GM18951 (cell line): ENCODE results near the gene ZFPM1.

Experiments
- POLR2A ChIP-seq: IDR thresholded peaks from 4 replicates; pipeline ENCODE4 v1.6.1; 2011; ENCODE audit warnings: mild to moderate bottlenecking; ENCODE audit not compliant: insufficient read length, insufficient read depth; ENCODE audit errors: extremely low read depth
- in situ Hi-C: fragments of 300-500 bp; cut with MboI; formaldehyde crosslinking; loops from one replicate; pipeline ENCODE4 v1.12.0; 2022; ENCODE audit warnings: low sequenced_read_pairs, mixed read lengths, inconsistent platforms; ENCODE audit not compliant: unreplicated experiment

ZFPM1 gene

DNA sequence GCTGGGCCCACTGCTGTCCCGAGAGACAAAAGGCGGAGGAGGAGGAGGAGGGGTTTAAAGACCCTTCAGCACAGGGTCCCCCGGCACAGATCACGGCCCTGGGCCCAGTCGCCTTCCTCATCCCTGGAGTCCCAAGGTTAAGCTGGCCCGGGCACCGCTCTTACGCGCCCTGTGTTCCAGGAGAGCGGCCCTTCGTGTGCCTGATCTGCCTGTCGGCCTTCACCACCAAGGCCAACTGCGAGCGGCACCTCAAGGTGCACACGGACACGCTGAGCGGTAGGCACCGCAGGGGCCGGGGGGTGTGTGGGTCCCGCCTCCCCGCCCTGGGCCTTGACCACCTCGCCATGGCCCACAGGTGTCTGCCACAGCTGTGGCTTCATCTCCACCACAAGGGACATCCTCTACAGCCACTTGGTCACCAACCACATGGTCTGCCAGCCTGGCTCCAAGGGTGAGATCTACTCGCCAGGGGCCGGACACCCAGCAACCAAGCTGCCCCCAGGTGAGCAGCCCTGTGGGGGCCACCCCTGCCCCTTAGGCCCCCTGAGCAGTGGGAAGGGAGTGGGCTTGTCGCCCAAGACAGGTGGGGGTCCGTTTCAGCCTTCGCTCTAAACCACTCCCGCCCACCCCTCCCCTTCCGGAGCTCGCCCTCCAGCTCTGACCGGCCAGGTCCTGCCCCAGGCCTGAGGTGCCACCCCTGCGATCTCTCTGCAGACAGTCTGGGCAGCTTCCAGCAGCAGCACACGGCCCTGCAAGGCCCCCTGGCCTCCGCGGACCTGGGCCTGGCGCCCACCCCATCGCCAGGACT is 79.6 kb downstream of the ZFPM1 start:
- no peak for TF ChIP-seq POLR2A
- in situ Hi-C loops, result loop anchor here (25.0 kb wide), 1 partner anchor 570 kb away; the partner anchor contains the start of gene BANP

DNA sequence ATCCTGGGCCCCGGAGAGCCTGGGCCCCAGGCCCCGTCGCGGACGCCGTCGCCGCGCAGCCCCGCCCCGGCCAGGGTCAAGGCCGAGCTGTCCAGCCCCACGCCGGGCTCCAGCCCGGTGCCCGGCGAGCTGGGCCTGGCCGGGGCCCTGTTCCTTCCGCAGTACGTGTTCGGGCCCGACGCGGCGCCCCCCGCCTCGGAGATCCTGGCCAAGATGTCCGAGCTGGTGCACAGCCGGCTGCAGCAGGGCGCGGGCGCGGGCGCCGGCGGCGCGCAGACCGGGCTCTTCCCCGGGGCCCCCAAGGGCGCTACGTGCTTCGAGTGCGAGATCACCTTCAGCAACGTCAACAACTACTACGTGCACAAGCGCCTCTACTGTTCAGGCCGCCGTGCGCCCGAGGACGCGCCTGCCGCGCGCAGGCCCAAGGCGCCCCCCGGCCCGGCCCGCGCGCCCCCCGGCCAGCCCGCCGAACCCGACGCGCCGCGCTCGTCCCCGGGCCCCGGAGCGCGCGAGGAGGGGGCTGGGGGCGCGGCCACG is 80.4 kb downstream of the ZFPM1 start:
- no peak for TF ChIP-seq POLR2A
- in situ Hi-C loops, result loop anchor here (25.0 kb wide), 1 partner anchor 571 kb away; the partner anchor contains the start of gene BANP

DNA sequence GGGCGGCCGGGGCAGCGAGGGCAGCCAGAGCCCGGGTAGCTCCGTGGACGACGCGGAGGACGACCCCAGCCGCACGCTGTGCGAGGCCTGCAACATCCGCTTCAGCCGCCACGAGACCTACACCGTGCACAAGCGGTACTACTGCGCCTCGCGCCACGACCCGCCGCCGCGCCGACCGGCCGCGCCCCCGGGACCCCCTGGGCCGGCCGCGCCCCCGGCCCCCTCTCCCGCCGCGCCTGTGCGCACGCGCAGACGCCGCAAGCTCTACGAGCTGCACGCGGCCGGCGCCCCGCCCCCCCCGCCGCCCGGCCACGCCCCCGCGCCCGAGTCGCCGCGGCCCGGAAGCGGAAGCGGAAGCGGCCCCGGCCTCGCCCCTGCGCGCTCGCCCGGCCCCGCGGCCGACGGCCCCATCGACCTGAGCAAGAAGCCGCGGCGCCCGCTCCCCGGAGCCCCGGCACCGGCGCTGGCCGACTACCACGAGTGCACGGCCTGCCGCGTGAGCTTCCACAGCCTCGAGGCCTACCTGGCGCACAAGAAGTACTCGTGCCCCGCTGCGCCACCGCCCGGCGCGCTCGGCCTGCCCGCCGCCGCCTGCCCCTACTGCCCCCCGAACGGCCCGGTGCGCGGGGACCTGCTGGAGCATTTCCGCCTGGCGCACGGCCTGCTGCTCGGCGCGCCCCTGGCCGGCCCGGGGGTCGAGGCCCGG is 81.0 kb downstream of the ZFPM1 start:
- in situ Hi-C loops, result loop anchor here (25.0 kb wide), 1 partner anchor 572 kb away; the partner anchor contains the start of gene BANP
- TF ChIP-seq POLR2A, result peak; percentile 91

DNA sequence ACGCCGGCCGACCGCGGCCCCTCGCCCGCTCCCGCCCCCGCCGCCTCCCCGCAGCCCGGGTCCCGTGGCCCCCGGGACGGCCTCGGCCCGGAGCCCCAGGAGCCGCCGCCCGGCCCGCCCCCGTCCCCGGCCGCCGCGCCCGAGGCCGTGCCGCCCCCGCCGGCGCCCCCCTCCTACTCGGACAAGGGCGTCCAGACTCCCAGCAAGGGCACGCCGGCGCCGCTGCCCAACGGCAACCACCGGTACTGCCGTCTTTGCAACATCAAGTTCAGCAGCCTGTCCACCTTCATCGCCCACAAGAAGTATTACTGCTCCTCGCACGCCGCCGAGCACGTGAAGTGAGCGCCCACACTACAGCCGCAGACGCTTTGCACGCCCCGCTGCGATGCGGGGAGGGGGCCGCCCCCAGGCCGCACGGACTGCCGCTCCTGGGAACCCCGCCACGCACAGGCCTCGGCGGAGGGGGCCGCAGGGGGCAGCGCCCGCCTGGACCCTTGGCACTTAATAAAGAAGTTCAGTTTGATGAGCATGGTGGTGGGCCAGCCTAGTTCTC is 81.6 kb downstream of the ZFPM1 start:
- in situ Hi-C loops, result loop anchor here (25.0 kb wide), 1 partner anchor 572 kb away; the partner anchor contains the start of gene BANP
- TF ChIP-seq POLR2A, result no peak

DNA sequence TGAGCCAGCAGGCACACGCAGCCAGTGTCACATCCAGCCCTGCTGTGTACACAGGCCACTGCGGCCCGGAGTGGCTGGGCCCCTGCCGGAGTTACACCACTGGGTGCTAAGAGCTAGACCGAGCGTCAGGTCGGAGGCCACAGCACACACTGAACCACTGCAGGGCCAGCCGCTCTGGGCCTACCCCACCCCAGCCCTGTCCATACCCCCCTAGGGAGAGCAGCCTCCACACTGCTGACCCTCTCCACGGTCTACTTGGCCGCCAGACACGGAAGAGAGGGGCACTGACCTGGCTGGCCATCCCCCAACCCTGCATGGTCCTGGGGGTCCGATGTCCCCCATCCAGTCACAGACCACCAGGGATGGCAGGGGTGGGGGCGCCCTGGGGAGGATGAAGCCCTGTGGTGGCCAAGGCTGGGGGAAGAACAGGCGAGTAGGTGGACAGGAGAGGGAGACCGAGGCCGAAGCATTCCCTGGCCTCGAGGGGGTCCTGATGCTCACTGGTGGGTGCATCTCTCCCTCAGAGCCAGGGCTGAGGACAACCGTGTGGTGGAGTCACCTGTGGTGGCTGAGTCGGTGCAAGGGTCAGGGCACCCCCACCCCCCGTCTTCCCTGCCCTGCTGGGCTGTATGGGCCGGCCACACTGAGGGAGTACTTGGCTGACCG is 82.2 kb downstream of the ZFPM1 start:
- in situ Hi-C loops, result loop anchor here (25.0 kb wide), 1 partner anchor 573 kb away; the partner anchor contains the start of gene BANP
- TF ChIP-seq POLR2A, result no peak

DNA sequence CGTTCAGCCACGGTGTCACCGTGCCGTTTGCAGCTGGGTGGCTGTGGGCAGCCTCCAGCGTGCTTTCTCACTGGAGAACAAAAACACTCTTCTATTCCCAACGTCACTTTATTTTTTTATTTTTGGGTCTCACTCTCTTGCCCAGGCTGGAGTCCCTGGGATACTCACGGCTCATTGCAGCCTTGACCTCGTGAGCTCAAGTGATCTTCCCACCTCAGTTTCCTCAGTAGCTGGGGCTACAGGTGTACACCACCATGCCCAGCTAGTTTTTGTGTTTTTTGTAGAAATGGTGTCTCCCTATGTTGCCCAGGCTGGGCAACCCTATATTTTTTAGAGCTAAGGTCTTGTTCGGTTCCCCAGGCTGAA is 82.8 kb downstream of the ZFPM1 start:
- TF ChIP-seq POLR2A, result no peak
- in situ Hi-C loops, result loop anchor here (25.0 kb wide), 1 partner anchor 574 kb away; the partner anchor contains the start of gene BANP

DNA sequence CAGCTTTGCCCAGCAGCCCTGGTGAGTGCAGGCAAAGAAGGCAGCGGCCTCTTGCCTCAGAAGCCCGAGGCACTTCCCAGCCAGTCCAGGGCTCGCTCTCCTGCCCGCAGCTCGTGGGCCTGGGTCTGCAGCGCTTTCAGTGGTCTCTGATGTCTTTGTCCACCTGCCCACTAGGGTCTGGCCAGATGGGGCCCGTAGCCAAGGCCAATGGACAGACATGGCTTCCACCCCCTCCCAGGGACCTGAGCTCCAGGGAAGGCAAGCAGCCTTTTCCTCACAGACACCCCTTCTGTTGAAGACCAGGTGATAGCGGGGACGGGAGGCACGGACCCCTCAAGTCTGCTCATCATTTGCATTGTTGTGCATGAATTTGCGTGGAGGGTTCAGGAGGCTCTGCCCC is 83.4 kb downstream of the ZFPM1 start:
- in situ Hi-C loops, result loop anchor here (25.0 kb wide), 1 partner anchor 574 kb away; the partner anchor contains the start of gene BANP
- TF ChIP-seq POLR2A, result no peak

DNA sequence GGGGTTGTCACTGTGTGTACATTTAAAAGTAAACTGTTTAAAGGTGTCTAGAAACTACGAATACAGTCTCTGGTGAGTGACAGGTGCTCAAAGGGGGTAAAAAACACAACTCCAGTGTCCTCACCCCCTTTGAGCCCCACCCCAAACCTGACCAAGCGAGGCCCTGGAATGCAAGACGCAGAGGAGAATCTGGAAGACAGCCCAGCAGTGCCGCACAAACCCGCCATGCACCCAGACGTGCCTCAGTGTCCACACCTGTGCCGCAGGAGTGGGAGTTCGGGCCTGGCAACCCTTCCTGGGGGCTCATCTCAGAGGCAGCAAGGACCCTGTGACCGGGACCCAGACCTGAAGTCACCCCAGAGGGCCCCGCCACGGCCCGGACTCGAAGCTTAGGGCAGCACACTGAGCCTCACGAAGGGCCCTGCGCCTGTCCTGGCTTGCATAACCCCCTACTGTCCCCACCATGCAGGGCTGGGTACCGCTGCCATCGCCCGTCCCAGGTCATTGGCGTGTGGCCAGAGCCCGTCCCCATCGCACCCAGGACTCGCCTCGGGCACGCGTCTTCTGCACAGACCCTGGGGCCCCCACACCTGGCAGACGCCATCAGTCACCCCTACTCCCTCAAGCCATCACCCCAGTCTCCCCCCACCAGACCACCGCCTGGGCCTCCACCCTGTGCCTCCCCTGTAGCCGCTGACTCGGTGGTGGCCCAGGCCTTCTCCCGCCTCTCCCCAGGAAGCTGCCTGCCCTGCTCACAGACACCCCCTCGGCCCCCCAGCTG is 84.1 kb downstream of the ZFPM1 start:
- TF ChIP-seq POLR2A, result no peak
- in situ Hi-C loops, result loop anchor here (25.0 kb wide), 1 partner anchor 575 kb away; the partner anchor contains the start of gene BANP

DNA sequence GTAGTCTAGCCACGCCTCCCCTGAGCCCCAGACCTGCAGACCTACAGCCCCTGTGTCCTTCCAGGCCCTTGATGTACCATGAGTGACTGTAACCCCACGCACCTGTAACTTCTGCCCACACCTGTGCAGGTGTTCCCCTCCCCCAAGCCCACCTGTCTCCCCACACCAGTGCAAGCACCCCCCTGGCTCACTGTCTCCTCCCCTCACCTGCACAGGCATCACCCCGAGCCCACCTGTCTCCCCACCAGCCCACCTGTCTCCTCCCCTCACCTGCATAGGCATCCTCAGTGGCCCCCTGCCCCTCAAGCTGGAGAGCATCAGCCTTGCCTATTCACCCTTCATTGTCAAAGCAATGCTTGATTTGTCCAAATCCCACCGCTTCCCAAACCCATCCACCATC is 84.8 kb downstream of the ZFPM1 start:
- no peak for TF ChIP-seq POLR2A
- in situ Hi-C loops, result loop anchor here (25.0 kb wide), 1 partner anchor 576 kb away; the partner anchor contains the start of gene BANP

DNA sequence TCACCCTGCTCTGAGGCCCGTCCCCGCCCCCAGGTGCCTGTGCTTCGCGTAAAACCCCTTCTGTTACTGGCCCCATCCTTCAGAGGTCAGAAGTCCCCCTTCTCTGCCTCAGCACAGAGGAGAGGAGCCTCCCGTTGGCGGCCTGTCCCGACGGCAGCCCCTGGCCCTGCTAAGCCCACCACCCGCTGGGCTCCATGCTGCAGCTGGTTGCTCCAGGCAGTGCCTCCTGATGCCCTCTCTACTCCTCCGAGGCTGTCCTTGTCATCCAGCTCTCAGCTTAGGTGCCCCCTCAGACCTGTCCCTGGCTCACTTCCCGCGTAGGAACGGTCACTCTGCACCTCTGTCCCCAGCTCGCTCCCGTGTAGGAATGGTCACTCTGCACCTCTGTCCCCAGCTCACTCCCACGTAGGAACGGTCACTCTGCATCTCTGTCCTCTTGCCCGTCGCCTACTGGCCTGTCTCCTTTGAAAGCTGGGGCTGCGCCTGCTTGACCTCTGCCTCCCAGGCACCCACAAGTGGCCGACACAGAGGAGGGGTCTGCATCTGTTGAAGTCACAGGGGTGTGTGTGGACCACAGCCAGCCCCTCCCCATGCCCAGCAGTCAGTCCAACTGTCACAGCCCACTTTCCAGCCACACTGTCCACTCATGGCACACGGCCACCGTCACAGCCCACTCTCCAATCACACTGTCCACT is 85.4 kb downstream of the ZFPM1 start:
- no peak for TF ChIP-seq POLR2A
- in situ Hi-C loops, result loop anchor here (25.0 kb wide), 1 partner anchor 576 kb away; the partner anchor contains the start of gene BANP

DNA sequence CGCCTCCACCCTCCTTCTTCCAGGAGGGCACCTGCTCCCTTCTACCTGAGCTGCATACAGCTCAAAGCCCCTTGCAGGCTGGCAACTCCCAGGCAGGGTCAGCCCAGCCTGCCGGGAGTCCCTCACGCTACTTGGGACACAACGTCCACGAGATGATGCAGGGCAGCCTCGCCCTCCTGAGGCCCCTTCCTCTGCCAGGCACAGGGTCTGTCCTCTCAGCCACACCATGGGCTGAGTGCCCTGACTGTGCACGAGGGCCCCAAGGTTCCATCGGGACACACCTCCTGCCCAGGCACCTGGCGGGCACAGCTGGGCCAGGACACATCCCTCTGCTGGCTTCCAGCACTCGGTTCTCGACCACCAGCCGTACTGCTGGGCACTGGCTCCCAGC is 86.2 kb downstream of the ZFPM1 start:
- TF ChIP-seq POLR2A, result no peak
- in situ Hi-C loops, result loop anchor here (25.0 kb wide), 1 partner anchor 577 kb away; the partner anchor contains the start of gene BANP
